K562 (cell line): ENCODE measurements around the gene LOC128125822.

Experiments
- ATAC-seq: fragments of 200-7000 bp; cut with Tn5 transposase; 3 replicates; pipeline ENCODE4 v1.9.1; 2020; ENCODE audit warnings: moderate library complexity
- BruUV-seq: library from RNA; stranded (reverse); fragments of 400-500 nt; replicated peaks from 2 replicates; lab custom pipeline; 2021; lab: Mats Ljungman, UMichigan
- CTCF ChIA-PET: fragments of 300-600 bp; formaldehyde crosslinking; extraction: SDS; loops from one replicate; lab custom pipeline; 2021; ENCODE audit warnings: low intra/inter-chr PET ratio; lab: Yijun Ruan, JAX
- POLR2A ChIA-PET: fragments of 300-600, 350-650 bp; sonication (Branson Sonifier 250); formaldehyde crosslinking; extraction: SDS; loops from one replicate; lab custom pipeline; 2021; ENCODE audit warnings: antibody characterized with exemption, inconsistent platforms; lab: Yijun Ruan, JAX
- DNase-seq, 4 experiments: peaks; one replicate each; pipeline versions ENCODE4 v3.0.0 to v3.0.0-alpha.2; 2011 to 2018; ENCODE audit warnings: low spot score in 3 of 4, mixed read lengths in 3 of 4; ENCODE audit errors: extremely low read depth in 1 of 4
- FAIRE-seq: peaks from 2 replicates; lab custom pipeline; 2011; peaks lifted over from hg19 to GRCh38; lab: Jason Lieb, UNC
- H2AFZ ChIP-seq: 2 replicates; pipeline ENCODE4 v1.6.0; 2011; ENCODE audit warnings: low read depth, low read length, control low read depth, inconsistent platforms
- H3K27ac ChIP-seq: fragments of 200-600 bp; 3 replicates; pipeline ENCODE4 v1.8.0; 2011; ENCODE audit warnings: low read depth, mild to moderate bottlenecking, control low read depth, inconsistent platforms, low read length, moderate library complexity, mixed read lengths; ENCODE audit errors: extremely low read depth
- H3K27me3 ChIP-seq, 2 experiments: fragments of 300-600 bp in 1 of 2; 2 replicates in 1 of 2; 3 replicates in 1 of 2; pipeline versions ENCODE4 v1.6.0 to v1.8.0; 2011; ENCODE audit warnings: inconsistent platforms in 2 of 2, low read length in 2 of 2, mild to moderate bottlenecking in 1 of 2, mixed read lengths in 1 of 2, moderate library complexity in 1 of 2; ENCODE audit not compliant: control insufficient read depth in 2 of 2, insufficient read depth in 2 of 2
- H3K36me3 ChIP-seq: fragments of 300-600 bp; 3 replicates; pipeline ENCODE4 v1.8.0; 2011; ENCODE audit warnings: mild to moderate bottlenecking, low read length, inconsistent platforms; ENCODE audit not compliant: control insufficient read depth, insufficient read depth
- H3K4me1 ChIP-seq, 2 experiments: fragments of 200-600 bp in 1 of 2; replicated peaks in 1 of 2; 2 replicates in 1 of 2; 3 replicates in 1 of 2; pipeline versions ENCODE4 v1.5.1 to v1.8.0; 2011; ENCODE audit warnings: inconsistent platforms in 2 of 2, low read length in 2 of 2, mild to moderate bottlenecking in 1 of 2, mixed read lengths in 1 of 2, moderate library complexity in 1 of 2; ENCODE audit not compliant: control insufficient read depth in 2 of 2, insufficient read depth in 2 of 2
- H3K4me2 ChIP-seq: 2 replicates; pipeline ENCODE4 v1.6.1; 2011; ENCODE audit warnings: low read length, control low read depth, inconsistent platforms, mixed read lengths; ENCODE audit not compliant: insufficient read depth
- H3K4me3 ChIP-seq: fragments of 200-600 bp; sonication (generic), shearing (Covaris generic); 2 replicates; pipeline ENCODE4 v1.5.1; 2016; ENCODE audit warnings: control low read depth, inconsistent platforms
- H3K79me2 ChIP-seq: fragments of 200-600 bp; 3 replicates; pipeline ENCODE4 v1.8.0; 2011; ENCODE audit warnings: low read length, inconsistent platforms; ENCODE audit not compliant: control insufficient read depth, insufficient read depth
- H3K9ac ChIP-seq, 2 experiments: 2 replicates each; pipeline versions ENCODE4 v1.6.0 to v1.6.1; 2011; ENCODE audit warnings: low read depth in 2 of 2, low read length in 2 of 2, control low read depth in 1 of 2, inconsistent platforms in 1 of 2, mild to moderate bottlenecking in 1 of 2, mixed read lengths in 1 of 2; ENCODE audit not compliant: insufficient read depth in 1 of 2
- H3K9me1 ChIP-seq: one replicate; pipeline ENCODE4 v1.6.0; 2011; ENCODE audit warnings: inconsistent platforms, mild to moderate bottlenecking, low read length, moderate library complexity; ENCODE audit not compliant: control insufficient read depth, insufficient read depth
- H3K9me3 ChIP-seq: replicated peaks from 2 replicates; pipeline ENCODE4 v1.5.1; 2011; ENCODE audit warnings: low read depth, low read length, inconsistent platforms; ENCODE audit not compliant: control insufficient read depth, insufficient read depth
- H4K20me1 ChIP-seq: replicated peaks from 2 replicates; pipeline ENCODE4 v1.6.1; 2011; ENCODE audit warnings: low read length, inconsistent platforms, mixed read lengths; ENCODE audit not compliant: control insufficient read depth, insufficient read depth
- ARNT ChIP-seq, 2 experiments: fragments of 450-650 bp; IDR thresholded peaks; 2 replicates each; pipeline ENCODE4 v1.6.1; 2016; ENCODE audit warnings: mild to moderate bottlenecking in 1 of 2
- CBFB ChIP-seq: sonication (generic); formaldehyde crosslinking; IDR thresholded peaks from 2 replicates; pipeline ENCODE4 v1.4.0; 2020; ENCODE audit warnings: mild to moderate bottlenecking, missing genetic modification reagents
- CREB3 ChIP-seq: fragments of 450-650 bp; conservative IDR thresholded peaks from 2 replicates; pipeline ENCODE4 v1.6.1; 2016; ENCODE audit warnings: missing genetic modification characterization, low read depth, mild to moderate bottlenecking, missing compliant biosample characterization, moderate library complexity
- EZH2 ChIP-seq: IDR thresholded peaks from 2 replicates; pipeline ENCODE4 v1.6.1; 2012; ENCODE audit warnings: low read depth, mild to moderate bottlenecking, inconsistent platforms, low read length, borderline replicate concordance
- GATAD2B ChIP-seq: fragments of 450-650 bp; IDR thresholded peaks from 2 replicates; pipeline ENCODE4 v1.6.1; 2017; ENCODE audit warnings: mild to moderate bottlenecking, borderline replicate concordance
- GTF2B ChIP-seq: IDR thresholded peaks from 2 replicates; pipeline ENCODE4 v1.6.1; 2011; ENCODE audit not compliant: insufficient read length; ENCODE audit errors: extremely low read depth
- HINFP ChIP-seq: fragments of 450-650 bp; conservative IDR thresholded peaks from 2 replicates; pipeline ENCODE4 v1.6.1; 2016; ENCODE audit warnings: missing genetic modification characterization, low read depth, mild to moderate bottlenecking, control low read depth, missing compliant biosample characterization
- IFI16 ChIP-seq: fragments of 250-450 bp; sonication (Bioruptor Pico); IDR thresholded peaks from 2 replicates; pipeline ENCODE4 v2.1.2; 2022; ENCODE audit warnings: mild to moderate bottlenecking, inconsistent platforms
- PCBP1 ChIP-seq: fragments of 200-400 bp; formaldehyde crosslinking; IDR thresholded peaks from 2 replicates; pipeline ENCODE4 v1.6.1; 2018; ENCODE audit warnings: mild to moderate bottlenecking, low read depth, low read length; ENCODE audit not compliant: poor library complexity, severe bottlenecking
- STAG1 ChIP-seq: sonication (generic); formaldehyde crosslinking; IDR thresholded peaks from 2 replicates; pipeline ENCODE4 v1.5.0; 2020; ENCODE audit warnings: missing genetic modification reagents, borderline replicate concordance
- TCF15 ChIP-seq: fragments of 250-450 bp; sonication (Bioruptor Pico); IDR thresholded peaks from 2 replicates; pipeline ENCODE4 v1.8.0; 2022; ENCODE audit warnings: moderate library complexity, mild to moderate bottlenecking, inconsistent platforms
- TOE1 ChIP-seq, 2 experiments: fragments of 450-650 bp in 1 of 2; sonication (generic) in 1 of 2; formaldehyde crosslinking in 1 of 2; IDR thresholded peaks; 2 replicates each; pipeline versions ENCODE4 v1.7.1 to v1.8.0; 2016 to 2022; ENCODE audit warnings: borderline replicate concordance in 2 of 2, mild to moderate bottlenecking in 2 of 2, antibody characterized with exemption in 1 of 2, inconsistent platforms in 1 of 2, low read depth in 1 of 2, missing genetic modification reagents in 1 of 2, moderate library complexity in 1 of 2
- XRCC4 ChIP-seq: IDR thresholded peaks from one replicate; pipeline ENCODE4 v1.6.1; 2011; ENCODE audit not compliant: insufficient read depth, insufficient read length; ENCODE audit errors: extremely low read depth
- ZC3H11A ChIP-seq: IDR thresholded peaks from 2 replicates; pipeline ENCODE4 v1.6.1; 2012; ENCODE audit warnings: low read depth, low read length, improper control_type of control experiment
- ZNF586 ChIP-seq: fragments of 450-650 bp; formaldehyde crosslinking; conservative IDR thresholded peaks from 2 replicates; pipeline ENCODE4 v1.4.0; 2020; ENCODE audit warnings: mild to moderate bottlenecking, moderate library complexity
- WGBS: fragments of 100-300 bp; shearing (Covaris generic); methylation state at CpG from one replicate; pipeline ENCODE4 v1.1.6; 2016; ENCODE audit warnings: low coverage, mixed read lengths; ENCODE audit not compliant: insufficient coverage; ENCODE audit errors: missing lambda C conversion rate; 5-methylcytosine and 5-hydroxymethylcytosine counted together
- in situ Hi-C: fragments of 300-500 bp; cut with MboI; formaldehyde crosslinking; loops from 4 replicates; pipeline ENCODE4 v1.15.0; 2018; ENCODE audit warnings: inconsistent platforms, mixed read lengths
- intact Hi-C: fragments of 100-400 bp; cut with micrococcal nuclease; formaldehyde crosslinking; loops from 2 replicates; pipeline ENCODE4 v1.14.2; 2022

The LOC128125822 gene

GRCh38 chr6:63598049-63599036, 26.1 kb downstream of the LOC128125822 start:
- no peaks in the 10 kb centered on the region for H3K9me3 ChIP-seq
- H4K20me1 ChIP-seq: no peaks in the 10 kb centered on the region
- peak; percentile 87 for FAIRE-seq
- intact Hi-C loops: loop anchor here (1.0 to 10.0 kb wide), 3 partner anchors 39 to 166 kb away; partner anchors contain the start of gene PHF3
- H3K9me1 ChIP-seq: no peaks in the 10 kb centered on the region
- H3K27me3 ChIP-seq: no peaks in the 10 kb centered on the region
- no TSS peak for BruUV-seq
- H3K4me2 ChIP-seq: peak overlapping the region; percentile 97
- in situ Hi-C loops: loop anchor here (5.0 kb wide), 1 partner anchor 164 kb away; no protein-coding TSS in a partner anchor
- no peak overlapping the region; the same call in 2 of the 3 replicates for H3K27ac ChIP-seq
- peak overlapping the region; percentile 43 for H3K4me3 ChIP-seq
- WGBS: 4% methylated on average over 23 of the region's 23 CpGs
- H3K36me3 ChIP-seq: no peaks in the 10 kb centered on the region
- POLR2A ChIA-PET: interaction anchor here (0.6 to 2.8 kb wide), 6 partner anchors 8 to 186 kb away, joined by 3 to 14 read pairs (median 4); no protein-coding TSS in a partner anchor
- no peaks in the 10 kb centered on the region for H3K79me2 ChIP-seq
- DNase-seq: peak; percentile 65 to 85 (median 74)
- peak overlapping the region; percentile 99 for H2AFZ ChIP-seq
- H3K9ac ChIP-seq: peak overlapping the region; percentile 54 to 68; a peak in 3 of 4 replicates
- H3K4me1 ChIP-seq: peaks cover 0 to 4% of the 10 kb centered on the region in 2 experiments; a peak in 3 of 5 replicates
- CTCF ChIA-PET: interaction anchor here (1.3 to 2.8 kb wide), 2 partner anchors 164 to 166 kb away, joined by 3 to 13 read pairs; no protein-coding TSS in a partner anchor
- ATAC-seq: peak; percentile 97
- no peak for TF ChIP-seq PCBP1
- no peak for TF ChIP-seq TCF15
- TF ChIP-seq IFI16 (CRISPR knock-in tag): no peak
- 0 out of 4 replicates have a peak, but pooled peaks of 1 of the 2 experiments have one; percentile 27 for TF ChIP-seq ARNT (IDR thresholded peaks at IDR 0.05)
- TF ChIP-seq CREB3 (tag): no peak
- 0 out of 2 replicates have a peak, but pooled peaks have one; percentile 30 for TF ChIP-seq TOE1 (IDR thresholded peaks at IDR 0.05; ENCODE audit: borderline replicate concordance)
- TF ChIP-seq TOE1 (CRISPR knock-in tag; IDR thresholded peaks at IDR 0.05; ENCODE audit: borderline replicate concordance, low read depth): no peak
- TF ChIP-seq STAG1: peak; percentile 52; the same call in 1 of the 2 replicates
- no peak for TF ChIP-seq GTF2B
- TF ChIP-seq EZH2: no peak
- TF ChIP-seq GATAD2B: no peak
- no peak for TF ChIP-seq HINFP (tag)
- no peak for TF ChIP-seq XRCC4
- 0 out of 2 replicates have a peak, but pooled peaks have one; percentile 29 for TF ChIP-seq CBFB
- TF ChIP-seq ZC3H11A: no peak
- TF ChIP-seq ZNF586 (CRISPR knock-in tag): no peak
